Nucleus accumbens (tissue), 56 donors: ENCODE data around the gene PLCG2.
"Not testable (repeated sequence)": the region's sequence is repeated elsewhere in the genome, so short reads cannot be mapped to it uniquely, and the experiment has no call there.

ENCODE experiments used
- DNase-seq, 56 donors: peaks; one replicate each; lab custom pipeline; 2025; lab: John Stamatoyannopoulos, UW

PLCG2 gene

DNA sequence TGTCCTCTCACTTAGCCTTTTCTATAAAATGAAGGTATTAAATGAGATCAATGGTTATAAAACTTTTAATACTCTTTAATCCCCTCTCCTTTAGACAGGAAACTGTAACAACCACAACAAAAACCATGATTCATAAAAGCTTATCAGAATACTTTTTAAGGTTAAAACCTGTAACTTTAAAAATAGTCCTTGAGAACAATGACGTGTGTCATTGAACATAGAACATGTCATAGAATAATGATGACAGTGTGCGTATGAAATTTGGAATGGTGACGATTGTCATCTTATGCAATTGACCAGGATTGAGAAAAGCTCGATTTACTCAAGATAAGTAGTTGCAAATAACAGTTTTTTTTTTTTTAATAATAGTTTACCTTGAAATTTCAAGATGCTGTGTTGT, 94.1 kb downstream of the PLCG2 start:
- DNase-seq, result no peak

DNA sequence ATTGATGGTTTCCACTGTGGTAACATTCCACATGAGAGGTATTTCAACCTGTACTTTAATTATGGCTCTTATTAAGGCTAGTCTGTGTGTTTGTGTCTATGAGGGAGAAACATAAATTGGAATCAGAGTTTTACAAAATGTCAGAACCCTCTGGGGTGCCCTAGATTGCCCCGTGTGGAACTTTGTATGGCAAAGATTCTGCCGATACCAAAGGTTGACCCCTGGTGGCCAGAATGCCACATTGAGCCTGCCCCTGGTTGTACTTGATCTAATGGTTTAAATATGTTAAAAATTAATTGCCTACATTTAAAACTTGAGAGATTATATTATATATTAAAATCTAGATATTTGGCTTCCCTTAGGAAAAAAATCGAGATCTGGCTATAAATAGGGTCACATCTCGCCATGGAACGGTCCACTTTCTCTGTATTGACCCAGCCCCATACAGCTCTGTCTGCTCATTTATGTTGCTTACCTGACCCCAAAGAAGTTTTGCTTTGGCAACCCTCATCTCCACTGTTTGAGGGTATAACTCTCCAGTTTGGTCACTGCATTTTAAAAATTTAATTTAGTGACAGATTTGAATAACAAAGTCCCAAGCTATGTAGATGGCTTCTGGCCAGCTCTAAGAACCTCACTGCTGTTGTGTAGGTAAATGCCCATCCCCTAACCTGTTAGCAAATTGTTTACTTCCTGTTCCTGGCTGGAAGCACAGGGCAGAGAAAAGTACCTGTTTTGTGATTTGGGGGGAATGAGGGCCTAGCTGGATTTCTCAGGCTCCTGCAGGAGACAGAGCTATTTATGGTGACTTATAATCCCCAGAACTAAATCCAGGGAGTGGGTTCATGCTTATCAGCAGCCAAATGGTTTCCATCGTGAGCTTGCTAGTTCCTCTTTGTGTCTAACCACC, 95.0 kb downstream of the PLCG2 start:
- peak in 14 of 56 donors; percentile 2 to 34 (median 11) for DNase-seq

GRCh38 chr16:81875461-81875860, 96.4 kb downstream of the PLCG2 start:
- no peak for DNase-seq

DNA sequence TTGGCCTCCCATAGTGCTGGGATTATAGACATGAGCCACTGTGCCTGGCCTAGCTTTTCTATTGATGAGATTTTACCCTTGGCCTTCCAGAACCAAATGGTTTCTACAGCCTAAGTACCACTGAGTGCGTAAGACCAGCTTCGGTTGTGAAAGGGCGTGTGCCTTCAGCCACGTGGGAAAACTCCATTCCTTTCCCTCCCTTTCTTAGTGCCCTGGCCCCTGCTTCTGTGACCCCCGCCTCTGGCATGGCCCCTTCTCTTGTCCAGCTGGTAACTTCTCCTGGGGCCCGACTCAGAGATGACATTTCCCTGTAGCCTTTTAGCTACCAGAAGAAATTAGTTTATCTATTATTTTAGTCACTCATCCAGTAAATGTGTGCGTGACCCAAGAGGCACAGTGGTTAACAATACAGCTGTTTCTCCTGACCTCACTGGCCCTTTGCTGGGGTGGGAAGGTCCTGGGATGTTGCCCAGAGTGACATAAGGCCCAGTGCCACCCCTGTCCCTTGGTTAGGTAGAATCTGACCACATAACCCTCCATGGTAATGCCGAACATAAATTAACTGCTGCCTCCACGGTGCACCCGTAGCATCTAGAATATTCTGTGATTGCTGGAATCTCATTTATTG, 97.3 kb downstream of the PLCG2 start:
- DNase-seq, result no peak

DNA sequence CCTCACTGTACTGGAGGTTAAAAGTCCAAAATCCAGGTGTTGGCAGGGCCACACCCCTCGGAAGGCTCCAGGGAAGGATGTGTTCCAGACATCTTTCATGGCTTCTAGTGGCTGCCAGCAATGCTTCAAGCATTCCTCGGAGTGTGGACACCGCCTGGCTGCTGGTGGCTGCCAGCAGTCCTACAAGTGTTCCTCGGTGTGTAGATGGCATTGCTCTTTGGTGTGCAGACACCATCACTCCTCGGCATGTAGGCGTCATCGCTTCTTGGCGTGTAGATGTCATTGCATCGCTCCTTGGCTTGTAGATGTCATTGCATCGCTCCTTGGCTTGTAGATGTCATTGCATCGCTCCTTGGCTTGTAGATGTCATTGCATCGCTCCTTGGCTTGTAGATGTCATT, 98.4 kb downstream of the PLCG2 start:
- not testable (repeated sequence) for DNase-seq

- no peak for DNase-seq
Observed at GRCh38 chr16:81878529-81878928, 99.4 kb downstream of the PLCG2 start.

GRCh38 chr16:81879625-81880024, 100.5 kb downstream of the PLCG2 start:
- no peak for DNase-seq

GRCh38 chr16:81880816-81881215, 101.7 kb downstream of the PLCG2 start:
- no peak for DNase-seq

- no peak for DNase-seq
Observed at GRCh38 chr16:81881228-81881627, 102.1 kb downstream of the PLCG2 start.

- DNase-seq, result no peak
Observed at GRCh38 chr16:81882559-81882958, 103.5 kb downstream of the PLCG2 start.

GRCh38 chr16:81883235-81883634, 104.1 kb downstream of the PLCG2 start:
- no peak for DNase-seq

- no peak for DNase-seq
Observed at GRCh38 chr16:81885976-81886586, 107.0 kb downstream of the PLCG2 start.

- no peak for DNase-seq
Observed at GRCh38 chr16:81888520-81889394, 109.7 kb downstream of the PLCG2 start.

DNA sequence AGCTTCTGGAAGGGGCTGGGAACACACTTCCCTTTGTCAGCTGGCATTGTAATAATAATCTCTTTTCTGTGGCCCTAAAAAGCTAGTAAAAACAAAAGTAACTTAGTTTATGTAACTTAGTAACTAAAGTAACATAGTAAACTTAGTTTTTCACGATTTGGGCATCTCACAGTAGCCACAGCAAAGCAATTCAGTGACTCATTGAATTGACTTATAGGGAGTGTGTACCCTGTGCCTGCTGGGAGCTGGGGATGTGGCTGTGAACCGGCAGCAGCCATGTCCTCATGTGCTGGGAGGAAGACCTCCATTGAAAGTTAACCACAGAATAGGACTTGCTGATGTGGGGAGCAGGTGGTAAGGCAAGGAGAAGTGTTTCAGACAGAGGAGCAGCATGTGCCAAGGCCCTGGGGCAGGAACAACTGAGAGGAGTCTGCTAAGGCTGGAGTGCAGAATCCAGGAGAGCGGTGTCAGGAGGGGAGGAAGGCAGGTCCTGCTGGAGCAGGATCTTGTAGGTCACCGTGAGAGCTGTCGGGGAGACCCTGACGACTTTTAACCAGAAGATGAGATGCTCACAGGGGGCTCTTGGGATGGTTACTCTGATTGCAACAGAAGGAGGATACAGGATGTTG, 112.8 kb downstream of the PLCG2 start:
- DNase-seq, result no peak

- no peak for DNase-seq
Observed at GRCh38 chr16:81894592-81894991, 115.5 kb downstream of the PLCG2 start.

DNA sequence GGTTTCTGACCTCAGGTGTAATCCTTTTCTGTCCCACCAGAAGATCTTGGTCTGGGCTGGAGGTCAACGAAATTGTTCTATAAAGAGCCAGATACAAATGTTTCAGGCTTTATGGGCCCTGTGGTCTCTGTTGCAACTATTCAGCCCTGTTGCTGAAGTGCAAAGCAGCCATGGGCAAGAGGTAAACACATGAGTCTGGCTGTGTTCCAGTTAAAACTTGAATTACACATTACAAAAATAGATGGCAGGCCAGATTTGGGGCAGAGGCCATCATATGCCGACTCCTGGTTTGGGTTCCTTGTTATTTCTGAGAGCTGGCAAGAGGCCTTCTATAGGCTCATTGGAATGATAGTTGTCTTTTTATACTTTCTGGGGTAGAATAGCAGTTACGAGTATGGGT, 117.8 kb downstream of the PLCG2 start:
- DNase-seq, result no peak

- no peak for DNase-seq
Observed at GRCh38 chr16:81899601-81900000, 120.5 kb downstream of the PLCG2 start.

- no peak for DNase-seq
Observed at GRCh38 chr16:81900014-81900413, 120.9 kb downstream of the PLCG2 start.

GRCh38 chr16:81900456-81900855, 121.4 kb downstream of the PLCG2 start:
- no peak for DNase-seq

DNA sequence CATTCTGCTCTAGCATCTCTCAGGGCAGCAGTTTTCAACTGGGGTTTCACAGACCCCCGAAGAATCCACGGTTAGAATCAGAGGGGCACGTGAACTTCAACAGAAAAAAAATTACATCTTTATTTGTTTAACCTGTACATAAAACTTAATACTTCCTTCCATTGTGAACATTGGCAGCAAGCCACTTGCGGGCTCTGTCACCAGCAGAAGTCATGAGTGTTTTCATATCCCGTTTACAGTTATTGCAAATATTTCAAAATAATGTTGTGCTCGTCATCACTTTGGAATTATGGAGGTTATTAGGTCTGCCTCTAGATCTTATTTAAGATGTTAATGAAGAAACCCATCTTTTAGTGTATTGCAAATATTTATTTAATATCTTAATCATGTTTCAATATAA, 122.4 kb downstream of the PLCG2 start:
- DNase-seq, result no peak
